ENCODE results near the gene ITPK1.

GRCh38 chr14:93067088-93067487 is 48.6 kb downstream of the ITPK1 start:
- no peak for TF ChIP-seq POLR2A (IDR thresholded peaks at IDR 0.05; ENCODE audit: low read depth, low read length)
- no peak for TF ChIP-seq POLR2AphosphoS5 (IDR thresholded peaks at IDR 0.05; ENCODE audit: low read depth, low read length)
